Measurements from ENCODE around the gene WDFY4.

WDFY4 gene

DNA sequence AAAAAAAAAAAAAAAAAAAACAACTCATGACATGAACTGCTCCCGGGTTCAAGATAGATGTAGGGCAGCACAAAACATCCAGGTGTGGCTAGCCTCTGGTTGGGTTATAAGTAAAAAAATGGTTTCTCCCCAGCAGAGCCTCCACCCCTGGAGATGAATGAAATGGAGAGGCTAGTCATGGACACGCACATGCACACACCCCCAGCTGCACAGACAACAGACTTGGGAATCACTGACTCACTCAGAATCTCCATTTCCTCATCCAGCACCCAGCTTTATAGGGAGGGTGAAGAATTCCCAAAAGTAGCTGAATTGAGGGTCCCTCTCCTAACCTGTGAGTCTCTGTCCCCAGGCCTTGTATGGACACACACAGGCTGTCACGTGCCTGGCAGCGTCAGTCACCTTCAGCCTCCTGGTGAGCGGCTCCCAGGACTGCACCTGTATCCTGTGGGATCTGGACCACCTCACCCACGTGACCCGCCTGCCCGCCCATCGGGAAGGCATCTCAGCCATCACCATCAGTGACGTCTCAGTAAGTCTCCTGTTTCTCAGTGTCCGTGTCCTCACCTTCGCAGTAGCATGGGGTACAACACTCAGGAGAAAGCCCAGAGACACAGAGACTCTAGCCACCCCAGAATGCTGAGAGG, 290.0 kb downstream of the WDFY4 start:
- no peak for DNase-seq (ENCODE audit: low read depth)
- TF ChIP-seq, protein P1, sequence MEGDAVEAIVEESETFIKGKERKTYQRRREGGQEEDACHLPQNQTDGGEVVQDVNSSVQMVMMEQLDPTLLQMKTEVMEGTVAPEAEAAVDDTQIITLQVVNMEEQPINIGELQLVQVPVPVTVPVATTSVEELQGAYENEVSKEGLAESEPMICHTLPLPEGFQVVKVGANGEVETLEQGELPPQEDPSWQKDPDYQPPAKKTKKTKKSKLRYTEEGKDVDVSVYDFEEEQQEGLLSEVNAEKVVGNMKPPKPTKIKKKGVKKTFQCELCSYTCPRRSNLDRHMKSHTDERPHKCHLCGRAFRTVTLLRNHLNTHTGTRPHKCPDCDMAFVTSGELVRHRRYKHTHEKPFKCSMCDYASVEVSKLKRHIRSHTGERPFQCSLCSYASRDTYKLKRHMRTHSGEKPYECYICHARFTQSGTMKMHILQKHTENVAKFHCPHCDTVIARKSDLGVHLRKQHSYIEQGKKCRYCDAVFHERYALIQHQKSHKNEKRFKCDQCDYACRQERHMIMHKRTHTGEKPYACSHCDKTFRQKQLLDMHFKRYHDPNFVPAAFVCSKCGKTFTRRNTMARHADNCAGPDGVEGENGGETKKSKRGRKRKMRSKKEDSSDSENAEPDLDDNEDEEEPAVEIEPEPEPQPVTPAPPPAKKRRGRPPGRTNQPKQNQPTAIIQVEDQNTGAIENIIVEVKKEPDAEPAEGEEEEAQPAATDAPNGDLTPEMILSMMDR (conservative IDR thresholded peaks at IDR 0.05; ENCODE audit: control insufficient read depth, insufficient read depth, low read depth, low read length): no peak
- no peak overlapping the region for H3K4me3 ChIP-seq (ENCODE audit: control insufficient read depth, low read depth, low read length)

DNA sequence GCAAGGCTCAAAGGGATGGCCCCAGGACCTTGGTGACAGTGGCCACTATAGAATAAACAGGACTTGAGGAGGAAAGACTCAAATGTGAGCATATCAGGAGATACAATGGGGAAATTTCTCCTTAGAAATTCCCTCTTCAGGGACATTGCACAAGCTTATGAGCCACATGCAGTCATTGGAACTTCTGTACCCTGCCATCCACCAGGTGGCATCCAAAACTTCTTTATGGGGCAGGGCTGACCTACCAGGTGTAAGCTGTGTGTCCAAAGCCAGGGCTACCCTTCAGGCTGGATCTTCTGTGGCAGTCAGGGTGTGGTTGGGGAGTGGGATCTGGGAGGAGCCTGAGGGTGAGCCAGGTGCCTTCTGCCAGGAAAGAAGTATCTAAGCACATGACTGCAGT, 291.5 kb downstream of the WDFY4 start:
- peak; percentile 16 for DNase-seq (ENCODE audit: low read depth)
- TF ChIP-seq, protein P1 (conservative IDR thresholded peaks at IDR 0.05; ENCODE audit: control insufficient read depth, insufficient read depth, low read depth, low read length): peak; percentile 12
- H3K4me3 ChIP-seq (ENCODE audit: control insufficient read depth, low read depth, low read length): no peak overlapping the region

DNA sequence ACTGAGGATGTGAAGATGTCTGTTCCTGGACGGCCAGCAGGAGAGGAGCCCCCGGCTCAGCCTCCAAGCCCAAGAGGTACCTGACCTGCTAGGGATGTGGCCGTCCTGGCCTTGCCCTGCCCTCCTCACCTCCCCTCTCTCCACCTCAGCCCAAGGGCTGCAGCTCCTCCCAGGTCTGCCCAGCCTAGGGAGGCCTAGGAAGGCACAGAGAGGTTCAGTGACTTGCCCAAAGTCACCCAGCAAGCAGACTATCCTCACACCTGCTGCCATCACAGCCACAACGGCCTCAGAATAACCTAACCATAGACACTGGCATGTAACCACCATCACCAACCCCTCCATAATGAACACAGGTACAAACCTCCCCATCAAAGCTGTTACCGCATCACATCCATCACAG, 293.6 kb downstream of the WDFY4 start:
- DNase-seq (ENCODE audit: low read depth): no peak
- no peak overlapping the region for H3K4me3 ChIP-seq (ENCODE audit: control insufficient read depth, low read depth, low read length)
- TF ChIP-seq, protein P1 (conservative IDR thresholded peaks at IDR 0.05; ENCODE audit: control insufficient read depth, insufficient read depth, low read depth, low read length): no peak

DNA sequence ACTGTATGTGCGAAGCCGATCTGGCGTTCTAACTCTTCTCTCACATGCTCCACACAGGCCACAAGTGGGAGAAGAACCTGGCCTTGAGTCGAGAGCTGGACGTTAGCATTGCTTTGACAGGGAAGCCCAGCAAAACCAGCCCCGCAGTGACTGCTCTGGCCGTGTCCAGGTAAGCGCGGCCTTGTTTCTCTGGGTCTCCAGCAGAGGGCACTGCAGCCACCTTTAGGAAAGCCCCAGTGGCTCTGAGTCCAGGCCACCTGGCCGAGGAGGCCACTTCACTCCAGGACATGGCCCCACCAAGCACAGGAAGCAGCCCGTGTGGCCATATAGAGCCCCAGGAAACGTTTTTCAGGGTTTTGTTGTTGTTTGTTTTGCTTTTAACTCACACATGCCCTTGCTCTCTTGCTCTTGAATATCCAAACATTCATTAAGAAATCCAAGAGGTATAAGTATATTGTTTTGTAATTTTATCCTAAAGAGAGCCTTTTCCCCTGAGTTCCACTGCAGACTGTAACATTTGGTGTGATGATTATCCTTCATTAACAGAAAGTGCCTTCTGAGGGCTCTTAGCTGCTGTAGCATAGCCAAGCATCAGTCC, 296.7 kb downstream of the WDFY4 start:
- DNase-seq (ENCODE audit: low read depth): peak; percentile 47
- no peak overlapping the region for H3K4me3 ChIP-seq (ENCODE audit: control insufficient read depth, low read depth, low read length)
- TF ChIP-seq, protein P1 (conservative IDR thresholded peaks at IDR 0.05; ENCODE audit: control insufficient read depth, insufficient read depth, low read depth, low read length): peak; percentile 76

DNA sequence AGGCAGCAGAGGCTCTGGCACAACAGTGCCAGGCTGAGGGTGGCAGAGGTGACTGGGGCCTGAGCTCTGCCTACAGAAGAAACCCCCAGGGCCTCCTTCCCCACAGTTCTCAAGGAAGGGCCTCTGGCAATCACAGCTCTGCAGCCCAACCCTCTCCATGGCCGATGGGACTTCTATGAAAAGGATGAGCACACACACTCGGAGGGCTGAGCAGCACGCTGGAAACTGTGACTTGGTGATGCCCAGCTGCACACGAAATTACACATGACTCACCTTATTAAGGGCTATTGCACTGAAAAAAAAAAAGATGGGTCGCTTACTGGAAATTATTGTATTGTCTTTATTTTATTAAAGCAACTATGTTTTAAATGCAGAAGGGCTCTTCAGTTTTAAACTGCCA, 297.9 kb downstream of the WDFY4 start:
- TF ChIP-seq, protein P1 (conservative IDR thresholded peaks at IDR 0.05; ENCODE audit: control insufficient read depth, insufficient read depth, low read depth, low read length): no peak
- no peak for DNase-seq (ENCODE audit: low read depth)
- no peak overlapping the region for H3K4me3 ChIP-seq (ENCODE audit: control insufficient read depth, low read depth, low read length)

DNA sequence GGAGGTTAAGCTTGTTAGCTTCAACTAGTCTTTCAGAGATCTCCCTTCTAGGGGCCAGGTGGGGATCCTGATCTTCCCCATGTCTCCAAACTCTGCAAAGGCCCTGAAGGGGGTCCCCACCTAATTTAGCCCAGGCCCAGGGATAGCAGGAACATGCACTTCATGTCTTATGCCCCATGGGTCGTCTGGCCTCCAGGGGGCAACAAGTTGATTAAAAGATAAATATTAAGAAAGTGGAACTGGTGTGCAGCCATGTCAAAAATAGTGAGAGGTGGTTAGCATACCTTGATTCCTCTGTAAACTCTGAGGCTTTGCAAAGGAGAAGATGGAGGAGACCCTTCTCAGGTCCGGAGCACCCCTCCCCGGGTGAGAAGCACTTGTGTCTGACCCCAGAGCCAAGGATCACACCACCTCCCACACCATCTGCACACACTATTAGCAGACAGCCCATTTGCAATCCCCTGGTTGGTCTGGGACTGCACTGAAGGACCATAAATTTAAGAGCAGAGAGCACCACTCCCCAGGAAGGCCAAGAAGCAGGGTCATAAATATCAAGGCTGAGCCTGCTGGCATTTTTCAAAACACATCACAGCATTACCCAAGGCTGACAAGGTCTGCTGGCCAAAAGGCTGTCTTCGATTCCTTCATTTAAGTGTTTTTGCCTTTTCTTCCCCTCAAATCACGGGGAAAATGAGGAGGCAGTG, 299.1 kb downstream of the WDFY4 start:
- H3K4me3 ChIP-seq (ENCODE audit: control insufficient read depth, low read depth, low read length): no peak overlapping the region
- TF ChIP-seq, protein P1 (conservative IDR thresholded peaks at IDR 0.05; ENCODE audit: control insufficient read depth, insufficient read depth, low read depth, low read length): no peak
- peak; percentile 1 for DNase-seq (ENCODE audit: low read depth)

All from fibroblast of mammary gland (primary cell).